Fibroblast of the aortic adventitia (primary cell): Measurements from ENCODE around the gene ABR. TPM values are rescaled to one million over a fixed set of nuclear protein-coding genes. Genes with fewer than 3 reads are reported as not detected.
"Not testable (repeated sequence)": the region's sequence is repeated elsewhere in the genome, so short reads cannot be mapped to it uniquely, and the experiment has no call there.

ENCODE experiments used
- DNase-seq: peaks from one replicate; pipeline ENCODE4 v3.0.0-alpha.2; 2010; ENCODE audit warnings: low read depth
- H3K4me3 ChIP-seq: 2 replicates; pipeline ENCODE4 v1.5.1; 2011; ENCODE audit warnings: low read depth, mild to moderate bottlenecking, control low read depth, low read length, moderate library complexity
- total RNA-seq: library from RNA; depleted of rRNA; stranded (reverse); fragments of >200 nt; gene quantifications from 2 replicates; pipeline ENCODE4 v1.2.3, GENCODE V29; 2012; ENCODE audit warnings: low replicate concordance
- TF ChIP-seq, protein P1 (sequence below): IDR thresholded peaks from 2 replicates; pipeline ENCODE4 v1.5.1; 2011; ENCODE audit warnings: mild to moderate bottlenecking, low read length, control low read depth, inconsistent platforms; ENCODE audit not compliant: insufficient read depth

ABR gene
- total RNA-seq, 1 donor = 76.8 TPM

DNA sequence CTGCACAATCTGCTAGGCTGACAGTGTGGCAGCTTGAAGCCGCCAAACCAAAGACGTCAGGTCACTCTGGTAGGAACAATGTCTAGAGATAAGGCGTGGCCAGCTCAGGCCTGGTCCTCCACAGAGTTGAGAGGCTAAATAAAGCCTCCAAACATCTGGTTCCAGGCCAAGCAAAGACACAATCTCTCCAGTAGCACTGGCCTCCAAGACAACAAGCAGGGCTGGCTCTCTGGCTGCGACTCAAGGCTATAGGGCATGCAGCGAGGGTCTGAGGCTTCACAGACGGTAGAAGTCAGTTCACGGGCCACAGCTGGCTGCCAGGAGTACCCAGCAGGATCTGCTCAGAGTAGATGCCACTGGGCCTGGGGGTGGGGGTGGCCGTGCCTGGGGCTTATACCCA lies 75.6 kb downstream of the ABR start:
- H3K4me3 ChIP-seq = no peak overlapping the region
- no peak for DNase-seq
- TF ChIP-seq, protein P1, sequence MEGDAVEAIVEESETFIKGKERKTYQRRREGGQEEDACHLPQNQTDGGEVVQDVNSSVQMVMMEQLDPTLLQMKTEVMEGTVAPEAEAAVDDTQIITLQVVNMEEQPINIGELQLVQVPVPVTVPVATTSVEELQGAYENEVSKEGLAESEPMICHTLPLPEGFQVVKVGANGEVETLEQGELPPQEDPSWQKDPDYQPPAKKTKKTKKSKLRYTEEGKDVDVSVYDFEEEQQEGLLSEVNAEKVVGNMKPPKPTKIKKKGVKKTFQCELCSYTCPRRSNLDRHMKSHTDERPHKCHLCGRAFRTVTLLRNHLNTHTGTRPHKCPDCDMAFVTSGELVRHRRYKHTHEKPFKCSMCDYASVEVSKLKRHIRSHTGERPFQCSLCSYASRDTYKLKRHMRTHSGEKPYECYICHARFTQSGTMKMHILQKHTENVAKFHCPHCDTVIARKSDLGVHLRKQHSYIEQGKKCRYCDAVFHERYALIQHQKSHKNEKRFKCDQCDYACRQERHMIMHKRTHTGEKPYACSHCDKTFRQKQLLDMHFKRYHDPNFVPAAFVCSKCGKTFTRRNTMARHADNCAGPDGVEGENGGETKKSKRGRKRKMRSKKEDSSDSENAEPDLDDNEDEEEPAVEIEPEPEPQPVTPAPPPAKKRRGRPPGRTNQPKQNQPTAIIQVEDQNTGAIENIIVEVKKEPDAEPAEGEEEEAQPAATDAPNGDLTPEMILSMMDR = no peak

DNA sequence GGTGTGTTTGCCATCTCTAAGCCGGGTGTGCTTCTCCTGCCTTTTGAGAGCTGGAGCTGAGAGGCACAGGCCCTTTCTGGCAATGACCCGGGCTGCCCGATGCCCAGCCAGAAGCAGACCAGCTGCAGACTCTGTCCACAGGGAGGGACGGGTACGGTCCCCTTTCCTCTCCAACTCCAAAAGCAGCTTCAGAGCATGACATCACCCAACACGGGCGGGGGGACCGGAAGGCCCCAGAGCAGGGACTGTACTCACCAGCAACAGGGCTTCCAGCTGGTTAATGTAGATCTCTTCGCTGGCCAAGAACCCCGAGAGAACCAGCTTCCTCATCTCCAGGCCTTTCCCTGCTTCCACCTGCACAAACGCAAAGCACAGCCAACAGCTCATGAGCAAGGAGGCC lies 79.4 kb downstream of the ABR start:
- TF ChIP-seq, protein P1 = no peak
- no peak overlapping the region for H3K4me3 ChIP-seq
- no peak for DNase-seq

DNA sequence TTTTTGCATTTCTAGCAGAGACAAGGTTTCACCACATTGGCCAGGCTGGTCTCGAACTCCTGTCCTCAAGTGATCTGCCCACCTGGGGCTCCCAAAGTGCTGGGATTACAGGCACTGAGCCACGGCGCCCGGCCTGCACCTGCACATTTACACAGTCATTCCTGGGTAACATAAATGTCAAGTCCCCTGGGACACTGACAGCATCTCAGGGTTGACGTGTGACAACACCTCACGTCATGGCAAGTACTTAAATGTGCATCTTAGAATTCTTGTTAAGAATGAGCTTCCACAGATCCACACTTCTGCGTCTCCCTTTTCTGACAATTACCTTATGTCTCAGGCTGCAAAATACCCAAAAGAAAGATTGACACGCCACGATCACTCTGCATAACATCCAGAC lies 80.5 kb downstream of the ABR start:
- no peak for DNase-seq
- TF ChIP-seq, protein P1 = no peak
- no peak overlapping the region for H3K4me3 ChIP-seq

DNA sequence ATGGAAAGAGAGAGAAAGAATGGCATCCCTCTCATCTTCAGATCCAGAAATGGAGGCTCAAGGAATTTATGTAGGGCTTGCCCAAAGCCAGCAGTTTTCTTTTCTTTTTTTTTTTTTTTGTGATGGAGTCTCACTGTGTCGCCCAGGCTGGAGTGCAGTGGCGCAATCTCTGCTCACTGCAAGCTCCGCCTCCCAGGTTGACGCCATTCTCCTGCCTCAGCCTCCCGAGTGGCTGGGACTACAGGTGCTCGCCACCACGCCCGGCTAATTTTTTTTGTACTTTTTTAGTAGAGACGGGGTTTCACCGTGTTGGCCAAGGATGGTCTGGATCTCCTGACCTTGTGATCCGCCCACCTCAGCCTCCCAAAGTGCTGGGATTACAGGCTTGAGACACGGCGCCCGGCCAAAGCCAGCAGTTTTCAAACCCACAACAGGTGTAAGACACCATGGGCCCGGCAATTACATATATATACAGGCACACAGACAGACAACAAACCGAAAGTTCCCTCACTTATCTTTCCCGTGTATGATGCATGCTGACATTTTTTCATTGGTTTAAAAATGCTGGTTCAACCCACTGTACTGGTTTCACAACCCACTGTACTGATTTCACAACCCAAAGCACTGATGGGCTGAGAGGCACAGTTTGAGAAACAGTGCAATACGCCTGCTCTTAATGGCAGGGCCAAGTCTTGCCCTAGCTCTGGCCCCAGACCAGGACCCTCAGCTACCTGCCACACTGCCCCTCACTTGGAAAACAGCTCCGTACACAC lies 81.6 kb downstream of the ABR start:
- H3K4me3 ChIP-seq = not testable (repeated sequence)
- peak; percentile 80 for DNase-seq

DNA sequence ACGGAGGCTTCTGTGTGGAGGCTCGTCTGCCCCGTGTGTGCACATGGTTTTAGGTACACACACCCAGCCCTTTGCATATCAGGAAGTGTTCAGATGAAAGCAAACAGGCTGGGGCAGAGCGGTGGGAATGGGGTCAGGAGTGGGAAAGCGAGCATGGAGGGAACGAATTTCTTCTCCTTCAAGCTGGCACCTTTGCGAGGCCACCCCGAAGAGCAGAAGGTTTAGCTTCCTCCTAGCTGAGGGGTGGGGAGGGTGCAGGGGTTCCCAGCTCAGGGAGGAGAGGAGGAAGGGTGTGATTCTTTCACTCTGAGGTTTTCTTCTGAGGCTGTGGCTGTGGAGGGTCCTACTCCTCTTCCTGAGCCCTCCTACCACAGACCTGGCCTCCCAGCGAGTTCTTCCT lies 83.6 kb downstream of the ABR start:
- H3K4me3 ChIP-seq = no peak overlapping the region
- TF ChIP-seq, protein P1 = no peak
- no peak for DNase-seq

DNA sequence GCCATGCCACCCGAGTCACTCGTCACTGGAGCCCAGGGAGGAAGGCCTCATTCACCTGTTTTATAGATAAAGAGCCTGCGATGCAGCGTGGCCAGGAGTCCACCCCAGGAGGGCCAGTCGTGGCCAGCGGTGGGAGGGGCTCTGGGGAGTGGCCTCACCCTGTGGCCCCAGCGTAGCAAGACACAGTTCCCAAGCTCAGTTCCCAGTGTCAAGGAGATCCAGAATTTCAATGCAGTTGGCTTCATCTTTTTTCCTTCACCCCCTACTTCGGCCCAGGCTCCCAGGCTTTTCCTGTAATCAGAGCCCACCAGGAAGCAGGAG lies 84.0 kb downstream of the ABR start:
- TF ChIP-seq, protein P1 = no peak
- no peak overlapping the region for H3K4me3 ChIP-seq
- DNase-seq = no peak

DNA sequence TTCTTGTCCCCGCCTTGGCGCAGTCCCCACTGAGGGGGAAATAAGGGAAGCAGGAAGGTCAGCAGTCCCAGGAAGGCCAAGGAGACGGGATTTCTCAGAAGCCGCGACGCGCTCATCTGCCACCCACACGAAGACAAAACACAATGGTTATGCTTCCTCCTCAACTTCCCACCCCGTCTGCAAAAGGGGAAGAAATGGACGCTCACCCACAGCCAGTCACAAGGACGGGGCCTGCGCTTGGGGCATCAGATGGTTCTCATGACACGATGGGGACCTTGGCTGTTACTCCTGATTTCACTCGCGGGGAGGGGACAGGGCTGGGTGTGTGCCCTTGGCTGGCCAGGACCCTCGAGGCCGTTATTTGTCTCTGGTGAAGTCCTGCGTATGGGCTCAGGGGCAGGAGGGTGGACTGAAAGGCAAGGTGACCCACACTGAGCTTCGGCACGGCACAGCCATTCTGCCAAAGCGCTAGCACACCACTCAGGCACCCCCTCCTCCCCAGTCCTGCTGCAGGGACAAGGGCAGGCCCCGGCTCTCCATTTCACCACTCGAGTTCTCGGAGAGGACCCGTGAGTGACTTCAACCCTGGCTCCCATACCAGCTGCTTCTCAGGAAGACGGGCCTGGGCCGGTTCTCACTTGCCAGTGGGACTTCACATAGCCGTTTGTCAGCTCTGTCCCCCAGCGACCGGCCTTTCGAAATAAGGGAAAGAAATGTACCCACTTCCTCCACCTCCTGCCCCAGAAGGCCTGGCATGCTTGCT lies 84.5 kb downstream of the ABR start:
- TF ChIP-seq, protein P1 = no peak
- no peak overlapping the region for H3K4me3 ChIP-seq
- DNase-seq = no peak
